Retina (tissue), 1 donor: ENCODE data around the gene DCDC1.
A peak's percentile ranks its signal among the peaks of the same experiment; 100 is the strongest.
"Not testable (repeated sequence)": the region's sequence is repeated elsewhere in the genome, so short reads cannot be mapped to it uniquely, and the experiment has no call there.

Experiments
- DNase-seq: peaks from one replicate; pipeline ENCODE4 v3.0.0-alpha.2; 2016

DCDC1 gene

GRCh38 chr11:30984827-30985226, 384.7 kb downstream of the DCDC1 start:
- no peak for DNase-seq

DNA sequence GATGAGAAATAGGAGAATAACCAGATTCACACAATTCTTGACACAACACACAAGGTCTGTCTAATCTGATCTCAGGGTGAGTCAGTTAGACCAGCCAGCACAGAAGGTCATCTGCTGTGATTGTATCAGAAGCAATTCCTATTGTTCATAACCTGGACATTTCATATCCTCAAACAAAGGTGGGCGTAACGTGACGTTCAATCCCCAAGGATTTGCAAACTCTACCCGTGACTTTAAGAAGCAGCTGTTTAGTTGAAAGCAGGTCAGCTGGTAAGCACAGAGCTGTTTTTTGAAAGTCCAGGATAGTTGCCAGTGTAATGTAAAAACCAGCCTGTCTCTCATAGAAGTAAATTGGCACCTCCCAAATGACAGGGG, 385.1 kb downstream of the DCDC1 start:
- DNase-seq, result peak; percentile 54

DNA sequence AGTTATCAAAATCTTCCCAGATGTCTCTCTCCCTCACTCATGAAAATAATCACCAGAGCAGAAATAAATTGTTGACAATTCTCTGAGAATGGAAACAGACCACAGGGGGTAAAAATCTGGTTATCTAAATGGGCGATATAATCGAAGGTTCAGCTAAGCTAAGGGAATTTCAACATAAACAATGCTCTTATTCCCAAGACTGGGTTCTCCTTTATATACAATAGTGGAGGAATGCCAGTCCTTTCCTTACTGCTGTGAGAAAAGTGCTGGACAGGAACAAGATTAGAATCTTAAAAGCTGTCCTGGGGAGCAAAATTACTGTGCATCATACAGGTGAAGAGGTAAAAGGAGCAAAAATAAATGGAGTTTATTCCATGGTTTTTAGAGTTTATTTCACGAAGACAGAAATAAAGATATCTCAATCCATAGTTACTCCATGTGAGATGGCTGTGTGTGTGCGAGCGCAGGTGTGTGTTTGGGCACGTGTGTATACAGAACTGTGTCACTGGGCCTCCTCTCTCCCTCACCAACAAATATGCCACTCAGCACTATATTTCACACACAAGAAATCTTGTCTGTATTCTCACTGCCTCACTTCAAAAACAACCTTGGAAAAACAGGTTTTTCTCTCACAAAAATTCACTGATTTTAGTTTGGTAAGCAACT, 385.6 kb downstream of the DCDC1 start:
- peak; percentile 62 for DNase-seq

DNA sequence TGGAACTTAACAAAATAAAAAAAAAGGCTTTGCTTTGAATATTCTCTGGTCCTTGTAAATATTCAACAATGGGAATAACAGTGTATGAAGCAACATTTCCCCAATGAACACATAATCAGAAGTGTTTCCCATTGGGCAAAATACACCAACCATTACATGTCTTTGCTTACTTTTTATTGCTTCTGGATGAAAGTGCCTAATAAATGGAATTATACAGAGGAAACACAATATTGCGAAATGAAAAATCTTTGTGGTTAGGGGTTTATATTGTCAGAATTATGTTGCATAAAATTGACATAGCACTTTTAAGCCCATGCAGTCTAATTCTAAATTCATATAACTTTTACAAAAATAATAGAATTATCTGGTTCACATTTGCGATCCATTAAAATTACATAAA, 386.4 kb downstream of the DCDC1 start:
- no peak for DNase-seq

- DNase-seq, result no peak
Measured at GRCh38 chr11:30967579-30967978, 402.0 kb downstream of the DCDC1 start.

- DNase-seq, result peak; percentile 64
Measured at GRCh38 chr11:30960387-30960992, 409.0 kb downstream of the DCDC1 start.

- no peak for DNase-seq
Measured at GRCh38 chr11:30956751-30957150, 412.8 kb downstream of the DCDC1 start.

GRCh38 chr11:30949838-30950237, 419.7 kb downstream of the DCDC1 start:
- no peak for DNase-seq

DNA sequence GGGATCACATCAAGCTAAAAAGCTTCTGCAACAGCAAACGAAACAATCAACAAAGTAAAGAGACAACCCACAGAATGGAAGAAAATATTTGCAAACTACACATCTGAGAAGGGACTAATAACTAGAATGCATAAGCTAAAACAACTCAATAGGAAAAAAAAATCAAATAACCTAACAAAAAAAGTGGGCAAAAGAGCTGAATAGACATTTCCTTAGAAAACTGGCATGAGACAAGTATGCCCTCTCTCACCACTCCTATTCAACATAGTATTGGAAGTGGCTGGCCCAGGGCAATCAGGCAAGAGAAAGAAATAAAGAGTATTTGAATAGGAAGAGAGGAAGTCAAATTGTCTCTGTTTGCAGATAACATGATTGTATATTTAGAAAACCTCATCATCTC, 421.8 kb downstream of the DCDC1 start:
- DNase-seq, result not testable (repeated sequence)

GRCh38 chr11:30938810-30939209, 430.7 kb downstream of the DCDC1 start:
- no peak for DNase-seq

- no peak for DNase-seq
Measured at GRCh38 chr11:30938171-30938570, 431.4 kb downstream of the DCDC1 start.

GRCh38 chr11:30936491-30936890, 433.0 kb downstream of the DCDC1 start:
- DNase-seq, result no peak

GRCh38 chr11:30935861-30936260, 433.7 kb downstream of the DCDC1 start:
- no peak for DNase-seq

DNA sequence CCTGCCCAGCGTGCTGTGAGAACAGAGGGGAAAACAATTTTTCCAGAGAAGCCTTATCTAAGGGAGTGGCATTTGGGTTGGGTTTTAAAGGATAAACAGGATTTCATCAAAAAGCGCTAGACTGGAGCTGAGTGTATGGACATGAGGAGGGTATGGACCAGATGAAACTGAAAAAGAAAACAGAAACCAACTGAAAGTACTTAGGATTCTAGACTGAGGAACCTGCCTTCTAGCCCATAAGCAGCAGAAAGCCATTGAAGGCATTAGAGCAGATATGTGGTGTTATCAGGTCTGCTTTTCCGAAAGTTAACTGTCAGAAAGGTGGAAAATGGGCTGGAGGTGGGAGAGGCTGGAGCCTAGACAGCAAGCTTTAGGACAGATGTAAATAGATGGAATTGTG, 443.4 kb downstream of the DCDC1 start:
- no peak for DNase-seq

- no peak for DNase-seq
Measured at GRCh38 chr11:30921811-30922210, 447.7 kb downstream of the DCDC1 start.

DNA sequence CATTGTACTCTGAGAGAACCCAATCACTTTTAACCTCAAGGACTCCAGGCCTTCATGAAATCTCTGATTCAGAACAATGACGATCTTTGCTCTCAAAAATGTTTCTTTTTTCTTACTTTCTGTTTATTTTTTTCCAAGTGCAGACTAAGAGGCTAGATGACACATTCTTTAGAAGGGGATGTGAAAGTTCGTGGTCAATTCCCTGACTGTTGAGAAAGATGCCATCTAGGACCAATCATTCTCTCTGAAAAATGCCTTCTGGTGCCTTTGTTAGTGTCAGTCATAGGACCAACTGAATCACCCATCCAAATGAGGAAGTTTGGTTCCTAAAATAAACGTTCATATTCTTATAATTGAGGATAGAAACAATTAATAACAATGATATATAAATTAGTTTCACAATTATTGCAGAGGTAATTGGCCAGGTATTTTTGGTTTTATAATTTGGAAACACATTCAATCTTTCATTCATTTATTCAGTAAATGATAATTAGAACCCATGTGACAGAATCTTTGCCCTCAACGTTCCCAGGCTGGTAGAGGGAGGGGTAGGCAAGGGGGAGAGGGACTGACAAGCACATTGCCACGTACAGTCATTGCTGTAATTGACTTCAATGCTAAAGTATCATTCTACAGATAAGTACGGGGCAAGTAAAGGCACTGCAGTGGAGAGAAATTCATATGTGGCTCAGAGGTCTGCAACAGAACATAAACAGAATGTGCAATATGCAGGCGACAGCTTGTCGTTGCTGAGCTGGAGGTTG, 450.0 kb downstream of the DCDC1 start:
- no peak for DNase-seq

GRCh38 chr11:30917859-30918478, 451.6 kb downstream of the DCDC1 start:
- peak; percentile 73 for DNase-seq

GRCh38 chr11:30917266-30917665, 452.3 kb downstream of the DCDC1 start:
- no peak for DNase-seq

DNA sequence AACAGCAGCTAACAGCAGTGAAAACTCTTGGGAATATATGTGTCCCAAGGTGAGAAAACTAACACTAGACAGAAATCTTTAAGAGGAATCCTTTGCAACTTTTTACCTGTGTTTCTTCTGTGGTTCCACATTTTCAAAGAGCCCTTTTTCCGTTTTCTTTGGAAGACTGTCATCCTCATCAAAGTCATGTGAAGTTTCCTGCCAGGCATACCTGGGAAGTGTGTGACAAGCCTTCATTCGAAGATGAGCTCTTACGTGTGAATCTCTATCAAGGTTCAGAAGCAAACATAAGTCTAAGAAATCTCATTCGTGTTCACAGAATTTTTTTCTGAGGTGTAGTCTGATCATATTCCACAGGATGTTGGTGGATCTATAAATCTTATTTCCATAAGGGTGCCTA, 452.8 kb downstream of the DCDC1 start:
- DNase-seq, result no peak

GRCh38 chr11:30914143-30914762, 455.3 kb downstream of the DCDC1 start:
- DNase-seq, result peak; percentile 69

DNA sequence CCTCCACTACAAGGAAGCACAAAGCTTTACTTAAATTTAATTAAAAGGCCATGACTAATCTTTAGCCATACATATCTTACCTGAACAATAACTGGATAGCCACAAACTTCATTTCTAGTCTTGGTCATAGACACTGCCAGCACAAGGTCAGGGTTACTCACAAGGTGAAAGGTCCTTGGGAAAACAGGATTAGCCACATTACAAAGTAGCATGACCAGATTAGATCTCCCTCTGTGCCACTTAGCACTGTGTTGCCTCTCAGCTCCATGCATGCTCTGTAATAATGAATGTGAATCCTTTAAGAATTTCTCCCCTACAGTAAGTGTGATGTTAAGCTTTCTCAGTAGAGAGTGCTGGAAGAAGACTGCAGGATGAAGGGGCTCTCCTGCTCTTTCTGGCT, 458.3 kb downstream of the DCDC1 start:
- no peak for DNase-seq

GRCh38 chr11:30908857-30909256, 460.7 kb downstream of the DCDC1 start:
- no peak for DNase-seq

GRCh38 chr11:30908272-30908671, 461.3 kb downstream of the DCDC1 start:
- no peak for DNase-seq
